ENCODE results near the gene CACNA1S.

The CACNA1S gene

DNA sequence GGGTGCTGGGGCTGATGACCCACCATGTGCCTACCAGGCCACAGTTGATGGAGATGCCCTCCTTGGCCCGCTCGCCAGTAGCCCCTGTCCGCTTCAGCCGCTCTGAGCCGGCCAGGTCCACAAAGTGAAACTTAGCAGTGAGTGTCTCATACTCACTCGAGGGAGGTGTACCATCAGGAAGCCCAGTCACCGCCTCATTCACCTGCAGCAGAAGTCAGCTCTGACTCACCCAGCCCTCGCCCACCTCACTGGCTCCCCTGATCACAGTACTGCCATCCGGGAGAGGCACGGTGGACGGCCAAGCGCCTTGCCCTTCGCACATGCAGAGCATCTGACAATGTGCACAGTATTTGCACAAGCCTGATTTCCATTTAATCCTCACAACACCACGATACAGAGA, 107.5 kb downstream of the CACNA1S start:
- no peak for DNase-seq (ENCODE audit: low read depth, low spot score)
- CTCF ChIA-PET = interaction anchor here (1.0 to 2.0 kb wide), 3 partner anchors 10 to 16 kb away, joined by 3 to 7 read pairs (median 5); no protein-coding TSS in a partner anchor
- no peak for TF ChIP-seq CTCF (IDR thresholded peaks at IDR 0.05; ENCODE audit: insufficient read depth, low read length, missing control alignments)
- POLR2A ChIA-PET = no interaction called here
- no peak overlapping the region for H3K4me3 ChIP-seq (ENCODE audit: low read depth, low read length)

GRCh38 chr1:201004154-201004553, 108.1 kb downstream of the CACNA1S start:
- no peak for DNase-seq (ENCODE audit: low read depth, low spot score)
- no peak for TF ChIP-seq CTCF (IDR thresholded peaks at IDR 0.05; ENCODE audit: insufficient read depth, low read length, missing control alignments)
- no peak overlapping the region for H3K4me3 ChIP-seq (ENCODE audit: low read depth, low read length)
- ChIA-PET CTCF (interaction anchor here (0.9 to 1.5 kb wide), 3 partner anchors 9 to 32 kb away, joined by 3 to 5 read pairs (median 3); no protein-coding TSS in a partner anchor), POLR2A (no interaction called here)

DNA sequence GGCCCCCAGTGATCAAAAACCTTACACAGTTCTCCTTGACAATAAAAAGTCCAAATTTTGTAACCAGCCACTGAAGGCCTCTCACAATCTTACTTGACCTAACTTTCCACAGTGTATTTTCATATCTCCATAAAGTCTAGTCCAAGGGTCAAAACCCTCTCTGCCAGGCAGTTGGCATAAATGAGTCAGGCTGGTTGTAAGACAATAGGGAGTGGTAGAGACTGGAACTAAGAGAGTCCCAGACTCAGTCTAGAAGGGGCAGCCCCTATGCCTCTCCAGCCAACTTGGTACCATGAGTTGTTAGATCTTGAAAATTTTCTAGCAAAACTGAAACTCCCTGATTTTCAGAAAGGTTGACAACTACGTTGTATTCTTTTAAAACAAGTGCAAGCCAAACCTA, 109.7 kb downstream of the CACNA1S start:
- ChIA-PET POLR2A (no interaction called here), CTCF (no interaction called here)
- no peak for DNase-seq (ENCODE audit: low read depth, low spot score)
- TF ChIP-seq CTCF (IDR thresholded peaks at IDR 0.05; ENCODE audit: insufficient read depth, low read length, missing control alignments) = no peak
- H3K4me3 ChIP-seq (ENCODE audit: low read depth, low read length) = no peak overlapping the region

DNA sequence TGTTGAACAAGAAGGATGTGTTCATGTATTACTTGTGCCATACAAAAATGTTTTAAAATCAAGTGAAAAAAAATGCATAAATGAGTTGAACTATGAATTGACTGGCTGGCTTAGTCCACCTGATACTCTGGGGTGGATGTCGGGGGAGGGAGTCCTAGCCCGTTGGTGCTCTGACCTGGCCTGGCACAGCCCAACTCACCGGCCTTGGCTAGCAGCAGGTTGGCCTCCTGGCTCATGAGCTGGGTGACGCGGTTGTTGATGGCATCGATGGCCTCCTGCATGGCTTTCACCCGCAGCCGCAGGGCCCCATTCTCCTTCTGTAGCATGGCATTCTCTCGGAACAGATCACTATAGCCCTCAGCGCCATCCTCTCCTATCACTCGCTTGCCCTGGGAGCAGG, 110.3 kb downstream of the CACNA1S start:
- CTCF ChIA-PET = no interaction called here
- POLR2A ChIA-PET = no interaction called here
- no peak for TF ChIP-seq CTCF (IDR thresholded peaks at IDR 0.05; ENCODE audit: insufficient read depth, low read length, missing control alignments)
- DNase-seq (ENCODE audit: low read depth, low spot score) = no peak
- no peak overlapping the region for H3K4me3 ChIP-seq (ENCODE audit: low read depth, low read length)

DNA sequence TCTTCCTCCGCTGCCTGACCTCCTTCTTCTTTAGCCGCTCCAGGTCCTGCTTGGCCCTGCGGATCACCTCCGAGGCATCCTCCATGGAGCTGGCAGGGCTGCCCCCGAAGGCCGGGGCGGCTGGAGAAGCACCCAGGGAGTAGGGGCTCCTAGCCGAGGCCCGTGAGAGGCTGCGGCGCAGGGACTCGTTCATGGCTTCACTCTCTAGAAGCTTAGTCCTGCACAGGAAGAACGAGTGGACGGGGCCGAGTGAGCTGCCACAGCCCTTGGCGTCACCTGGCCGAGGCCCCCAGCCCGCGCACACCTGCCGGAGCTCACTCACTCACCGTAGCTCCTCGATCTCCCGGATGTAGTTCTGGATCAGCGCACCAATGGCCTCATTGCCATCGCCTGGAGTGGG, 111.8 kb downstream of the CACNA1S start:
- ChIA-PET POLR2A (no interaction called here), CTCF (interaction anchor here (1.0 kb wide), 1 partner anchor 28 kb away, joined by 3 read pairs; no protein-coding TSS in a partner anchor)
- no peak for DNase-seq (ENCODE audit: low read depth, low spot score)
- no peak for TF ChIP-seq CTCF (IDR thresholded peaks at IDR 0.05; ENCODE audit: insufficient read depth, low read length, missing control alignments)
- no peak overlapping the region for H3K4me3 ChIP-seq (ENCODE audit: low read depth, low read length)

- no peak for TF ChIP-seq CTCF (IDR thresholded peaks at IDR 0.05; ENCODE audit: insufficient read depth, low read length, missing control alignments)
- DNase-seq (ENCODE audit: low read depth, low spot score) = no peak
- POLR2A ChIA-PET = no interaction called here
- no peak overlapping the region for H3K4me3 ChIP-seq (ENCODE audit: low read depth, low read length)
- CTCF ChIA-PET = interaction anchor here (1.0 kb wide), 1 partner anchor 27 kb away, joined by 3 read pairs; no protein-coding TSS in a partner anchor
Observed at GRCh38 chr1:200999667-201000066, 112.6 kb downstream of the CACNA1S start.
